GM19438 (cell line): ENCODE data around the gene IL1RAPL2.

Source experiments
- ATAC-seq: cut with Tn5 transposase; IDR thresholded peaks from one replicate; pipeline ENCODE4 v1.9.1; 2021; ENCODE audit warnings: low read depth; ENCODE audit not compliant: unreplicated experiment

Gene IL1RAPL2

GRCh38 chrX:105347373-105347772 lies 781.4 kb downstream of the IL1RAPL2 start:
- no peak for ATAC-seq

- ATAC-seq = no peak
Observed at GRCh38 chrX:105349476-105349875, 783.5 kb downstream of the IL1RAPL2 start.

GRCh38 chrX:105375816-105376215 lies 809.8 kb downstream of the IL1RAPL2 start:
- no peak for ATAC-seq

- ATAC-seq = no peak
Observed at GRCh38 chrX:105424729-105425128, 858.7 kb downstream of the IL1RAPL2 start.

- no peak for ATAC-seq
Observed at GRCh38 chrX:105451401-105451800, 885.4 kb downstream of the IL1RAPL2 start.

- ATAC-seq = no peak
Observed at GRCh38 chrX:105458846-105459245, 892.8 kb downstream of the IL1RAPL2 start.

GRCh38 chrX:105460376-105460775 lies 894.4 kb downstream of the IL1RAPL2 start:
- no peak for ATAC-seq

GRCh38 chrX:105461016-105461415 lies 895.0 kb downstream of the IL1RAPL2 start:
- ATAC-seq = no peak

- ATAC-seq = no peak
Observed at GRCh38 chrX:105462186-105462585, 896.2 kb downstream of the IL1RAPL2 start.

GRCh38 chrX:105463473-105463872 lies 897.5 kb downstream of the IL1RAPL2 start:
- ATAC-seq = no peak

- no peak for ATAC-seq
Observed at GRCh38 chrX:105464618-105465017, 898.6 kb downstream of the IL1RAPL2 start.

GRCh38 chrX:105468741-105469140 lies 902.7 kb downstream of the IL1RAPL2 start:
- no peak for ATAC-seq

GRCh38 chrX:105471597-105471996 lies 905.6 kb downstream of the IL1RAPL2 start:
- ATAC-seq = no peak

- no peak for ATAC-seq
Observed at GRCh38 chrX:105475801-105476200, 909.8 kb downstream of the IL1RAPL2 start.

GRCh38 chrX:105477351-105477750 lies 911.4 kb downstream of the IL1RAPL2 start:
- ATAC-seq = no peak

- ATAC-seq = no peak
Observed at GRCh38 chrX:105480646-105481310, 914.8 kb downstream of the IL1RAPL2 start.

- ATAC-seq = no peak
Observed at GRCh38 chrX:105483011-105483410, 917.0 kb downstream of the IL1RAPL2 start.

GRCh38 chrX:105488716-105489115 lies 922.7 kb downstream of the IL1RAPL2 start:
- no peak for ATAC-seq

- ATAC-seq = no peak
Observed at GRCh38 chrX:105495376-105495775, 929.4 kb downstream of the IL1RAPL2 start.

- ATAC-seq = no peak
Observed at GRCh38 chrX:105502336-105502735, 936.3 kb downstream of the IL1RAPL2 start.

- ATAC-seq = no peak
Observed at GRCh38 chrX:105515561-105515960, 949.6 kb downstream of the IL1RAPL2 start.

- ATAC-seq = no peak
Observed at GRCh38 chrX:105526431-105526830, 960.4 kb downstream of the IL1RAPL2 start.

GRCh38 chrX:105527759-105528158 lies 961.8 kb downstream of the IL1RAPL2 start:
- no peak for ATAC-seq
